HCT116 (cell line): ENCODE data around the gene BYSL.

Experiments
- EZH2 ChIP-seq: fragments of 200-600 bp; sonication (generic); IDR thresholded peaks from 2 replicates; pipeline ENCODE4 v1.6.1; 2017; ENCODE audit warnings: antibody characterized with exemption, mixed run types
- EZH2phosphoT487 ChIP-seq: fragments of 200-600 bp; IDR thresholded peaks from 2 replicates; pipeline ENCODE4 v1.6.1; 2018; ENCODE audit warnings: antibody characterized with exemption, borderline replicate concordance
- JUND ChIP-seq: IDR thresholded peaks from 2 replicates; pipeline ENCODE4 v1.6.1; 2012
- POLR2A ChIP-seq: IDR thresholded peaks from 2 replicates; pipeline ENCODE4 v1.7.0; 2011; ENCODE audit warnings: borderline replicate concordance; ENCODE audit not compliant: insufficient read depth, insufficient read length; ENCODE audit errors: extremely low read depth
- POLR2AphosphoS5 ChIP-seq: IDR thresholded peaks from 2 replicates; pipeline ENCODE4 v1.6.1; 2011; ENCODE audit warnings: mild to moderate bottlenecking, low read depth, low read length, moderate library complexity
- RAD21 ChIP-seq: IDR thresholded peaks from 2 replicates; pipeline ENCODE4 v1.6.1; 2012; ENCODE audit warnings: low read depth, mild to moderate bottlenecking
- YY1 ChIP-seq: IDR thresholded peaks from 2 replicates; pipeline ENCODE4 v1.6.1; 2011; ENCODE audit warnings: low read length, low read depth, moderate library complexity, mild to moderate bottlenecking; ENCODE audit not compliant: insufficient replicate concordance; ENCODE audit errors: extremely low read depth
- ZNF274 ChIP-seq: fragments of 200-500 bp; sonication (Bioruptor generic); IDR thresholded peaks from 2 replicates; pipeline ENCODE4 v1.6.1; 2014; ENCODE audit warnings: mild to moderate bottlenecking, low read depth, low read length, inconsistent platforms
- TF ChIP-seq, protein P1 (sequence below), 3 experiments: fragments of 200-600 bp in 1 of 3; sonication (generic) in 1 of 3; IDR thresholded peaks in 2 of 3; conservative IDR thresholded peaks in 1 of 3; 2 replicates each; pipeline ENCODE4 v1.5.1; 2012 to 2017; ENCODE audit warnings: low read depth in 2 of 3, low read length in 2 of 3, antibody characterized with exemption in 1 of 3, borderline replicate concordance in 1 of 3, control low read depth in 1 of 3, mild to moderate bottlenecking in 1 of 3, mixed read lengths in 1 of 3, mixed run types in 1 of 3, moderate library complexity in 1 of 3; ENCODE audit not compliant: insufficient read depth in 1 of 3
- TF ChIP-seq, protein P2 (sequence below): IDR thresholded peaks from 2 replicates; pipeline ENCODE4 v1.6.1; 2012
- TF ChIP-seq, protein P3 (sequence below): IDR thresholded peaks from 2 replicates; pipeline ENCODE4 v1.6.1; 2012; ENCODE audit warnings: low read depth
- TF ChIP-seq, protein P4 (sequence below): IDR thresholded peaks from 2 replicates; pipeline ENCODE4 v1.6.1; 2012

DNA sequence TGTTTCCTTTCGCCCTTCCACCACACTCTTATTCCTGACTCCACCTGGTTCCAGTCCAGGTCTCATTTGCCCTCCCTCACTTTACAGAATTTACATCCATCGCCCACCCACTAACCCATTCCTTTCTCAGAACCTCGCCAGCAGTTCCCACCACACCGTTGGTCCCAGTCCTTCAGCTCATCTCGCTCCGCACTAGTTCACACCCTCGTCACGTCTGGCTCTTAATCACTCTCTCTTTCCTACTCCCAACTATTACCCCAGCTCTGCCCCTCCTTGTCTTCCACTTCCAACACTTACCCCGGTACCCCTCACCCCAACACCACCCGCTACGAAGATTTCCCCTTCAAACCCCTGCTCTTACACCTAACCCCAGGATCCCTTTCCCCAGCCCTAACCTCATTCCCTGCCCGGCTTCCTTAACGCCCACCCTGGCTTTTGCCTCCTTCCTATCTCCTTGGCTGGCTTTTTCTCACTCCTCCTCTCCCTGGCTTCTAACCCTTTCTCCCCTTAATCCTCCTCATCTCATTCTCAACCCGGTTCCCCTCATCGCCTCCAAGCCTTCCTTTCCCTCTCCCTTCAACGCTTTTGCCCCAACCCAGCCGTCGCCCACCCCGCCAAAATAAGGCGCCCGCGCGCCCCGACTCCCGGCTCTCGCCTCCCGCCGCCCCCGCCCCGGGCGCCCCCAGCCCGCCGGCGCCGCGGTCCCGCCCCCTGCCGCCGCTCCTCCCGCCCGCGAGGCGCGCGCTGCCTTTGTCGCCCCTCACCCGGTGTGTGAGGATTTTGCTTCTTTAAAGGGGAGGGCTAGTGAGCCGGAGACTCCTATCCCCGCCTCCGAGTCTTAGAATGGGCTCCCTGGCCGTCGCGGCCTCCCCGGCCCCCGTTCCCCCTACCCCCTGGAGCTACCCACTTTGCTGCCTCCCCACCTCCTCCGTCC, 26.7 kb upstream of the BYSL start:
- TF ChIP-seq JUND, result no peak
- TF ChIP-seq RAD21, result no peak
- TF ChIP-seq, protein P1, sequence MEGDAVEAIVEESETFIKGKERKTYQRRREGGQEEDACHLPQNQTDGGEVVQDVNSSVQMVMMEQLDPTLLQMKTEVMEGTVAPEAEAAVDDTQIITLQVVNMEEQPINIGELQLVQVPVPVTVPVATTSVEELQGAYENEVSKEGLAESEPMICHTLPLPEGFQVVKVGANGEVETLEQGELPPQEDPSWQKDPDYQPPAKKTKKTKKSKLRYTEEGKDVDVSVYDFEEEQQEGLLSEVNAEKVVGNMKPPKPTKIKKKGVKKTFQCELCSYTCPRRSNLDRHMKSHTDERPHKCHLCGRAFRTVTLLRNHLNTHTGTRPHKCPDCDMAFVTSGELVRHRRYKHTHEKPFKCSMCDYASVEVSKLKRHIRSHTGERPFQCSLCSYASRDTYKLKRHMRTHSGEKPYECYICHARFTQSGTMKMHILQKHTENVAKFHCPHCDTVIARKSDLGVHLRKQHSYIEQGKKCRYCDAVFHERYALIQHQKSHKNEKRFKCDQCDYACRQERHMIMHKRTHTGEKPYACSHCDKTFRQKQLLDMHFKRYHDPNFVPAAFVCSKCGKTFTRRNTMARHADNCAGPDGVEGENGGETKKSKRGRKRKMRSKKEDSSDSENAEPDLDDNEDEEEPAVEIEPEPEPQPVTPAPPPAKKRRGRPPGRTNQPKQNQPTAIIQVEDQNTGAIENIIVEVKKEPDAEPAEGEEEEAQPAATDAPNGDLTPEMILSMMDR (IDR thresholded peaks at IDR 0.05 in 2 of 3, conservative IDR thresholded peaks at IDR 0.05 in 1 of 3; ENCODE audit: borderline replicate concordance in 1 of 3, insufficient read depth in 1 of 3, low read depth in 2 of 3, low read length in 2 of 3), result no peak
- TF ChIP-seq, protein P2, sequence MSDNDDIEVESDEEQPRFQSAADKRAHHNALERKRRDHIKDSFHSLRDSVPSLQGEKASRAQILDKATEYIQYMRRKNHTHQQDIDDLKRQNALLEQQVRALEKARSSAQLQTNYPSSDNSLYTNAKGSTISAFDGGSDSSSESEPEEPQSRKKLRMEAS, result no peak
- TF ChIP-seq EZH2, result no peak
- no peak for TF ChIP-seq EZH2phosphoT487
- TF ChIP-seq POLR2AphosphoS5, result no peak
- TF ChIP-seq, protein P3, sequence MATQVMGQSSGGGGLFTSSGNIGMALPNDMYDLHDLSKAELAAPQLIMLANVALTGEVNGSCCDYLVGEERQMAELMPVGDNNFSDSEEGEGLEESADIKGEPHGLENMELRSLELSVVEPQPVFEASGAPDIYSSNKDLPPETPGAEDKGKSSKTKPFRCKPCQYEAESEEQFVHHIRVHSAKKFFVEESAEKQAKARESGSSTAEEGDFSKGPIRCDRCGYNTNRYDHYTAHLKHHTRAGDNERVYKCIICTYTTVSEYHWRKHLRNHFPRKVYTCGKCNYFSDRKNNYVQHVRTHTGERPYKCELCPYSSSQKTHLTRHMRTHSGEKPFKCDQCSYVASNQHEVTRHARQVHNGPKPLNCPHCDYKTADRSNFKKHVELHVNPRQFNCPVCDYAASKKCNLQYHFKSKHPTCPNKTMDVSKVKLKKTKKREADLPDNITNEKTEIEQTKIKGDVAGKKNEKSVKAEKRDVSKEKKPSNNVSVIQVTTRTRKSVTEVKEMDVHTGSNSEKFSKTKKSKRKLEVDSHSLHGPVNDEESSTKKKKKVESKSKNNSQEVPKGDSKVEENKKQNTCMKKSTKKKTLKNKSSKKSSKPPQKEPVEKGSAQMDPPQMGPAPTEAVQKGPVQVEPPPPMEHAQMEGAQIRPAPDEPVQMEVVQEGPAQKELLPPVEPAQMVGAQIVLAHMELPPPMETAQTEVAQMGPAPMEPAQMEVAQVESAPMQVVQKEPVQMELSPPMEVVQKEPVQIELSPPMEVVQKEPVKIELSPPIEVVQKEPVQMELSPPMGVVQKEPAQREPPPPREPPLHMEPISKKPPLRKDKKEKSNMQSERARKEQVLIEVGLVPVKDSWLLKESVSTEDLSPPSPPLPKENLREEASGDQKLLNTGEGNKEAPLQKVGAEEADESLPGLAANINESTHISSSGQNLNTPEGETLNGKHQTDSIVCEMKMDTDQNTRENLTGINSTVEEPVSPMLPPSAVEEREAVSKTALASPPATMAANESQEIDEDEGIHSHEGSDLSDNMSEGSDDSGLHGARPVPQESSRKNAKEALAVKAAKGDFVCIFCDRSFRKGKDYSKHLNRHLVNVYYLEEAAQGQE, result no peak
- no peak for TF ChIP-seq ZNF274
- no peak for TF ChIP-seq YY1
- TF ChIP-seq POLR2A, result no peak
- TF ChIP-seq, protein P4, sequence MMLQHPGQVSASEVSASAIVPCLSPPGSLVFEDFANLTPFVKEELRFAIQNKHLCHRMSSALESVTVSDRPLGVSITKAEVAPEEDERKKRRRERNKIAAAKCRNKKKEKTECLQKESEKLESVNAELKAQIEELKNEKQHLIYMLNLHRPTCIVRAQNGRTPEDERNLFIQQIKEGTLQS, result no peak
